Kidney (tissue), 14 donors: ENCODE data around the gene NDUFS6. TPM values are rescaled to one million over a fixed set of nuclear protein-coding genes. Genes with fewer than 3 reads are reported as not detected.

Experiments used
- DNase-seq, 5 donors: peaks; one replicate each; pipeline ENCODE4 v3.0.0-alpha.2; 2013 to 2020
- FAIRE-seq: peaks from 2 replicates; lab custom pipeline; 2012; peaks lifted over from hg19 to GRCh38; lab: Jason Lieb, UNC
- H3K27ac ChIP-seq, 2 donors: one replicate each; pipeline ENCODE4 v1.7.0; 2013; ENCODE audit warnings: low read depth in 2 of 2, low read length in 2 of 2, inconsistent platforms in 1 of 2
- H3K27me3 ChIP-seq: one replicate; pipeline ENCODE4 v1.7.1; 2013; ENCODE audit warnings: low read length, inconsistent platforms; ENCODE audit not compliant: control insufficient read depth, insufficient read depth
- H3K36me3 ChIP-seq, 3 donors: one replicate each; pipeline versions ENCODE4 v1.7.0 to v1.7.1; 2013; ENCODE audit warnings: low read length in 3 of 3, control low read depth in 1 of 3, inconsistent platforms in 1 of 3; ENCODE audit not compliant: insufficient read depth in 3 of 3, control insufficient read depth in 2 of 3
- H3K4me1 ChIP-seq, 3 donors: one replicate each; pipeline versions ENCODE4 v1.7.0 to v1.7.1; 2013; ENCODE audit warnings: low read length in 3 of 3, inconsistent platforms in 1 of 3, low read depth in 1 of 3; ENCODE audit not compliant: control insufficient read depth in 2 of 3, insufficient read depth in 2 of 3
- H3K4me3 ChIP-seq, 3 donors: one replicate each; pipeline versions ENCODE4 v1.7.0 to v1.8.1; 2013; ENCODE audit warnings: low read length in 3 of 3, control low read depth in 1 of 3, inconsistent platforms in 1 of 3
- H3K9ac ChIP-seq, 3 donors: one replicate each; pipeline versions ENCODE4 v1.7.0 to v1.7.1; 2013; ENCODE audit warnings: low read length in 3 of 3, control low read depth in 1 of 3, inconsistent platforms in 1 of 3
- H3K9me3 ChIP-seq, 3 donors: one replicate each; pipeline versions ENCODE4 v1.7.0 to v1.7.1; 2013; ENCODE audit warnings: low read length in 3 of 3, control low read depth in 1 of 3, inconsistent platforms in 1 of 3; ENCODE audit not compliant: control insufficient read depth in 2 of 3, insufficient read depth in 1 of 3
- intact Hi-C: fragments of 100-400 bp; cut with DNase I; formaldehyde crosslinking; loops from one replicate; pipeline ENCODE4 v1.11.1; 2022
- polyA plus RNA-seq: library from polyadenylated mRNA; stranded (reverse); fragments of 350-450 nt; fragmentation: Illumina TruSeq; extraction: RNeasy Lipid Tissue Mini Kit (QIAGEN cat#74804); gene quantifications from one replicate; pipeline ENCODE4 v1.2.3, GENCODE V29; 2014; ENCODE audit warnings: low read depth, low replicate concordance; ENCODE audit not compliant: insufficient read depth
- total RNA-seq: library from RNA; stranded (reverse); fragmentation: NEBNext Ultra II Directional; extraction: Animal tissue kit (Norgen Biotek cat#: 25700); gene quantifications from one replicate; pipeline ENCODE4 v1.2.1, GENCODE V29; 2021
- TF ChIP-seq, protein P1 (sequence below): IDR thresholded peaks from 3 replicates; pipeline ENCODE4 v1.5.1; 2012; ENCODE audit warnings: mild to moderate bottlenecking, moderate library complexity, borderline replicate concordance; ENCODE audit not compliant: insufficient read depth; ENCODE audit errors: extremely low read depth
- donor health status: control.
- donor health status: control.
- donor health status: control.
- donor health status: control.
- donor health status: control.
- donor health status: DM: yes; HTN: yes; CAD: no.
- donor health status: Normal renal cell carcinoma (clear cell type).

NDUFS6 gene
- total and polyA plus RNA-seq, 2 donors from 2014 or later = 31.1 to 164 TPM

DNA sequence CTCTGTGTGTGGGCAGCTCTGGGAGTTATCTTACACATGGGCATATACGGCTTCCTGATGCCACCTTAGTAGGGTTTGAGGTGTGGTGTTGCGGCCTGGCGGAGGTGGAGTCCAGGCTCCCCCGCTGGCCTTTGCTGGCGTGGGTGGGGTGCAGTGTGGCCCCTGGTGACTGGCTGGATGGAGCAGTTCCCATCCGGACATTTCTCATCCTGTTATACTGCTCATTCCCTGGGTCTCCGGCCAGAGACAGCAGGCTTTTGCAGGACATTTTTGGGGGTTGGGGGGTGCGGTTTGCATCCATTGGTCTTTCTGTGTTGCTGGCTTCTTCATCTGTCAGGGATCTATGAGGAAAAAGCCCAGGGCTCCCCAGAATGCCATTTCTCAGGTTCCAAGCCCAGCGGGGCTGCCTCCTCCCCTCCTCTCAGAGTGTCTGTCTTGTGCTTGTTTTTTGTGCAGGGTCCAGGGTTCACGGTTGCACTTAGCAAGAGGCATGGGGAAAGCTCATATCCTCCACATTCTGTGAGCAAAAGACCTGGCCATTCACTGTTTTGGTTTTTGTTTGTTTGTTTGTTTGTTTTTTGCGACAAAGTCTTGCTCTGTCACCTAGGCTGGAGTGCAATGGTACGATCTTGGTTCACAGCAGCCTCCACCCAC is 22.3 kb downstream of the NDUFS6 start:
- DNase-seq = peak in 1 of 5 donors; percentile 23
- H3K9ac ChIP-seq = no peak overlapping the region

DNA sequence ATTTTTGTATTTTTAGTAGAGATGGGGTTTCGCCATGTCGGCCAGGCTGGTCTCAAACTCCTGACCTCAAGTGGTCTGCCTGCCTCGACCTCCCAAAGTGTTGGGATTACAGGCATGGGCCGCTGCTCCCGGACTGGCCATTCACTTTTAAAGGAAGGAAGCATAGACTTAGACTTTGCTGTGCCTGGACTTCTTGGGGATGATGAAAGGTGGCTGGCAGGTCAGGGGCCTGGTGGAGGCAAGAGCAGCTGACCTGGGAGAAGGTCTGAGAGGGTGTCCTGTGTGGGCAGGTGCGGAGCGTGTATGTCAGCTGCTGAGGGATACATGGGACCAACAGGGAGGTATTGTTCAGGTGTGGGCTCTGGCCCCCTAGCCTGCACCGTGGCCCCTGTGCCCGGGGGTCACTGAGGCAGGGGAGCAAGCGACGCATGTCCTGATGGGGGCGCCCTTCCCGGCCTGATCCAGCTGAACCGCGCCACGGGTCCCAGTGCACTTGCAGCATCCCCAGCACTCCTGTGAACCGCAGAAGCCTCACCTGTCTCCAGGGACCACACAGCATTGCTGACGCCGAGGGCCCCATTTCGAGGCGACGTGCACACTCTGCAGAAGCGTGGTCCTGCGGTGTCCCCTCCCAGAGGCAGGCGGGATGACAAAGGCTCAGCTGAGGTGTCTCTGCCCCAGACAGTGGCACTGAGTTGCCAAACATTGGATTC is 23.1 kb downstream of the NDUFS6 start:
- Histone ChIP-seq H3K4me3 (no peak overlapping the region), H3K9ac (no peak overlapping the region), H3K36me3 (peaks cover 0 to 19% (median 9%) of the 10 kb centered on the region in 3 donors), H3K9me3 (no peaks in the 10 kb centered on the region), H3K27ac (no peak overlapping the region), H3K4me1 (no peaks in the 10 kb centered on the region), H3K27me3 (no peaks in the 10 kb centered on the region)
- DNase-seq (peak in 1 of 5 donors; percentile 25), FAIRE-seq (no peak)
- intact Hi-C loops = no loop called here
- TF ChIP-seq, protein P1, sequence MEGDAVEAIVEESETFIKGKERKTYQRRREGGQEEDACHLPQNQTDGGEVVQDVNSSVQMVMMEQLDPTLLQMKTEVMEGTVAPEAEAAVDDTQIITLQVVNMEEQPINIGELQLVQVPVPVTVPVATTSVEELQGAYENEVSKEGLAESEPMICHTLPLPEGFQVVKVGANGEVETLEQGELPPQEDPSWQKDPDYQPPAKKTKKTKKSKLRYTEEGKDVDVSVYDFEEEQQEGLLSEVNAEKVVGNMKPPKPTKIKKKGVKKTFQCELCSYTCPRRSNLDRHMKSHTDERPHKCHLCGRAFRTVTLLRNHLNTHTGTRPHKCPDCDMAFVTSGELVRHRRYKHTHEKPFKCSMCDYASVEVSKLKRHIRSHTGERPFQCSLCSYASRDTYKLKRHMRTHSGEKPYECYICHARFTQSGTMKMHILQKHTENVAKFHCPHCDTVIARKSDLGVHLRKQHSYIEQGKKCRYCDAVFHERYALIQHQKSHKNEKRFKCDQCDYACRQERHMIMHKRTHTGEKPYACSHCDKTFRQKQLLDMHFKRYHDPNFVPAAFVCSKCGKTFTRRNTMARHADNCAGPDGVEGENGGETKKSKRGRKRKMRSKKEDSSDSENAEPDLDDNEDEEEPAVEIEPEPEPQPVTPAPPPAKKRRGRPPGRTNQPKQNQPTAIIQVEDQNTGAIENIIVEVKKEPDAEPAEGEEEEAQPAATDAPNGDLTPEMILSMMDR = no peak

More for the DNA sequence above, 22.3 kb downstream of the NDUFS6 start:
- Histone ChIP-seq H3K4me1 (no peaks in the 10 kb centered on the region), H3K36me3 (peaks cover 0 to 19% (median 13%) of the 10 kb centered on the region in 3 donors), H3K27ac (no peak overlapping the region), H3K9me3 (no peaks in the 10 kb centered on the region), H3K4me3 (no peak overlapping the region), H3K27me3 (no peaks in the 10 kb centered on the region)
- no peak for FAIRE-seq
- TF ChIP-seq, protein P1 = no peak
- intact Hi-C loops = no loop called here

DNA sequence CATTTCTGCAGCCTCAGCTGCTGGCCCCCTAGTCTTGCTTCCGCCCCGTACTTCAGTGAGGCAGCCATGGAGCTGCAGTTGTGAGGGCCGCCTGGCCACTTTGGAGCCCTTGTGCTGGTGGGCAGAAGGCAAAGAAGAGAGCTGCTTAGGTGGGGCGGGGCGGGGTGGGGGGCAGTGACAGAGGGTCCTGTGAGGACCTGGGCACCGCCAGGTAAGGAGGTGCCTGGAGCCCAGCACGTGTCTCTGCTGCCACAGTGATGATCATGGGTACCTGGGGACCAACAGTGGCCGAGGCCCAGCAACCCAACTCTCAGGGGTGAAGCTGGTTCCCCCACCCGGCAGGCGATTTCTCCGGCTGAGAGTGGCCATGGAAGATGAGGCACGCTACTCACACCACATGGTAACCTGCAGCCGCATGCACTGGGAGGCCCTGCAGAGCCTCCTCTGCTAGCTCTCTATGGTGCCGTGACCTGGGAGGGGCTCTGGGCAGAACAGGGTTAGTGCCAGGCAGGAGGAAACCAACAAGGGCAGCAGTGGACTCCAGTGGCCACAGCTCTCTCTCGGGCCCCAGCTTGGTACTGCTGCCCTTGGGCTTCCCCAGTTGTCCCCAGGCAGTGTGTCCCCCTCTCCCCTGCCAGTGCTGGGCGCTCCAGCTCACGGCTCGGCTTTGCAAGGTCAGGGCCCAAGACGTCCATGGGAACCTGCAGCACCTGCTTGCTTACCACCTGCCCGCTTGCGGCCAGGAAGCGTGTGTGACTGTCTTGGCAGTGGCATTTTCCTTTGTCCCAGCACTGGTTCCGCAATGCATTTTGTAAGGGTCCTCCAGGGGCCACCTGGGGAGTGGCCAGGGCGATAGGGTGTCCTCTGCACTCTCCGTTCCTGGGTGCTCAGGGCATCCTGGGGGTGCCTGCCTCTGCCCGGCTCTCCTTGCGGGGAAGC is 24.0 kb downstream of the NDUFS6 start:
- Histone ChIP-seq H3K36me3 (peaks cover 0 to 18% (median 9%) of the 10 kb centered on the region in 3 donors), H3K4me1 (no peaks in the 10 kb centered on the region), H3K9me3 (no peaks in the 10 kb centered on the region), H3K27me3 (no peaks in the 10 kb centered on the region), H3K4me3 (no peak overlapping the region), H3K27ac (no peak overlapping the region), H3K9ac (no peak overlapping the region)
- DNase-seq (peak in 1 of 5 donors; percentile 16), FAIRE-seq (no peak)
- intact Hi-C loops = no loop called here
- TF ChIP-seq, protein P1 = no peak
